H1 (cell line): ENCODE results near the gene CEP128.

Experiments used
- BACH1 ChIP-seq: IDR thresholded peaks from 2 replicates; pipeline ENCODE4 v1.6.1; 2012; ENCODE audit warnings: low read length, improper control_type of control experiment
- BRCA1 ChIP-seq: IDR thresholded peaks from 2 replicates; pipeline ENCODE4 v1.6.1; 2012; ENCODE audit warnings: low read depth, low read length, improper control_type of control experiment
- EGR1 ChIP-seq: IDR thresholded peaks from 2 replicates; pipeline ENCODE4 v1.6.1; 2011; ENCODE audit warnings: low read depth, low read length, borderline replicate concordance
- EZH2 ChIP-seq: fragments of 200-600 bp; sonication (generic); IDR thresholded peaks from 2 replicates; pipeline ENCODE4 v1.7.1; 2012; ENCODE audit warnings: low read depth, mild to moderate bottlenecking, moderate library complexity, low read length, inconsistent platforms; ENCODE audit not compliant: severe bottlenecking
- JUN ChIP-seq: IDR thresholded peaks from 2 replicates; pipeline ENCODE4 v1.6.1; 2011; ENCODE audit warnings: low read depth, mild to moderate bottlenecking, improper control_type of control experiment, low read length
- RBBP5 ChIP-seq: IDR thresholded peaks from 2 replicates; pipeline ENCODE4 v1.7.1; 2012; ENCODE audit warnings: low read depth, mild to moderate bottlenecking, inconsistent platforms, low read length, moderate library complexity, borderline replicate concordance
- TF ChIP-seq, protein P1 (sequence below), 3 experiments: IDR thresholded peaks; 1 replicate in 2 of 3; 2 replicates in 1 of 3; pipeline versions ENCODE4 v1.5.1 to v1.6.1; 2011; ENCODE audit warnings: low read length in 3 of 3, mild to moderate bottlenecking in 3 of 3, inconsistent platforms in 2 of 3, low read depth in 1 of 3, moderate library complexity in 1 of 3; ENCODE audit not compliant: insufficient read depth in 1 of 3; ENCODE audit errors: control extremely low read depth in 1 of 3

DNA sequence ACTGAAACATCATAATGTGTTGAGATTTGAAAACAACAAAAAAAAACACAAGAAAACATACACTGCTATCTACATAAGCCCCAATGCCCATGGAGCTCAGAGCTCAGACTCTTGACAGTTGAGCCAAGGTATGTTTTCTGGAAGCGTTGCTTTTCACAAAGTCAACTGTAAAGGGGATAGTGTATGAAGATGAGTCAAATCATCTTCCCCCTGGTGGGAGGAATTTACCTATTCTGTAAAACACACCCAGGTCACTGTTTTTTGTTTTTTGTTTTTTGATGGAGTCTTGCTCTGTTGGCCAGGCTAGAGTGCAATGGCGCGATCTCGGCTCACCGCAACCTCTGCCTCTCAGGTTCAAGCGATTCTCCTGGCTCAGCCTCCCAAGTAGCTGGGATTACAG lies 368.9 kb downstream of the CEP128 start:
- no peak for TF ChIP-seq EZH2
- no peak for TF ChIP-seq BRCA1
- TF ChIP-seq RBBP5 = no peak
- TF ChIP-seq, protein P1, sequence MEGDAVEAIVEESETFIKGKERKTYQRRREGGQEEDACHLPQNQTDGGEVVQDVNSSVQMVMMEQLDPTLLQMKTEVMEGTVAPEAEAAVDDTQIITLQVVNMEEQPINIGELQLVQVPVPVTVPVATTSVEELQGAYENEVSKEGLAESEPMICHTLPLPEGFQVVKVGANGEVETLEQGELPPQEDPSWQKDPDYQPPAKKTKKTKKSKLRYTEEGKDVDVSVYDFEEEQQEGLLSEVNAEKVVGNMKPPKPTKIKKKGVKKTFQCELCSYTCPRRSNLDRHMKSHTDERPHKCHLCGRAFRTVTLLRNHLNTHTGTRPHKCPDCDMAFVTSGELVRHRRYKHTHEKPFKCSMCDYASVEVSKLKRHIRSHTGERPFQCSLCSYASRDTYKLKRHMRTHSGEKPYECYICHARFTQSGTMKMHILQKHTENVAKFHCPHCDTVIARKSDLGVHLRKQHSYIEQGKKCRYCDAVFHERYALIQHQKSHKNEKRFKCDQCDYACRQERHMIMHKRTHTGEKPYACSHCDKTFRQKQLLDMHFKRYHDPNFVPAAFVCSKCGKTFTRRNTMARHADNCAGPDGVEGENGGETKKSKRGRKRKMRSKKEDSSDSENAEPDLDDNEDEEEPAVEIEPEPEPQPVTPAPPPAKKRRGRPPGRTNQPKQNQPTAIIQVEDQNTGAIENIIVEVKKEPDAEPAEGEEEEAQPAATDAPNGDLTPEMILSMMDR (IDR thresholded peaks at IDR 0.05; ENCODE audit: control extremely low read depth in 1 of 3, insufficient read depth in 1 of 3, low read depth in 1 of 3, low read length in 3 of 3) = no peak
- TF ChIP-seq BACH1 = no peak
- TF ChIP-seq EGR1 = no peak
- no peak for TF ChIP-seq JUN
